ENCODE data around the gene RHBDF1.

GRCh38 chr16:94918-95265, 22.5 kb upstream of the RHBDF1 start:
- TF ChIP-seq POLR2A (IDR thresholded peaks at IDR 0.05) (no peak), CTCF (IDR thresholded peaks at IDR 0.05) (no peak)
